HepG2 (cell line): Measurements from ENCODE around the gene S1PR2. TPM values are rescaled to one million over a fixed set of nuclear protein-coding genes. Genes with fewer than 3 reads are reported as not detected.

Experiments used
- DBP ChIP-seq: sonication (generic); formaldehyde crosslinking; IDR thresholded peaks from 2 replicates; pipeline ENCODE4 v1.4.0; 2020; ENCODE audit warnings: missing genetic modification reagents; ENCODE audit errors: not compliant biosample characterization
- GFI1 ChIP-seq: sonication (generic); formaldehyde crosslinking; IDR thresholded peaks from 2 replicates; pipeline ENCODE4 v1.5.0; 2020; ENCODE audit warnings: missing genetic modification reagents, mild to moderate bottlenecking, borderline replicate concordance
- HIC2 ChIP-seq: sonication (generic); formaldehyde crosslinking; IDR thresholded peaks from 2 replicates; pipeline ENCODE4 v1.9.0; 2022; ENCODE audit warnings: low read depth, missing genetic modification reagents
- HMGXB4 ChIP-seq, 2 experiments: sonication (generic) in 1 of 2; formaldehyde crosslinking in 1 of 2; IDR thresholded peaks; 2 replicates each; pipeline versions ENCODE4 v1.4.0 to v1.6.1; 2018 to 2020; ENCODE audit warnings: missing genetic modification reagents in 2 of 2, borderline replicate concordance in 1 of 2, low read depth in 1 of 2, mild to moderate bottlenecking in 1 of 2, missing biosample characterization in 1 of 2
- HNF1A ChIP-seq, 2 experiments: sonication (generic) in 1 of 2; formaldehyde crosslinking in 1 of 2; IDR thresholded peaks; 2 replicates each; pipeline versions ENCODE4 v1.4.0 to v1.6.1; 2016 to 2020; ENCODE audit warnings: borderline replicate concordance in 1 of 2, low read depth in 1 of 2, mild to moderate bottlenecking in 1 of 2, missing genetic modification reagents in 1 of 2
- KDM6A ChIP-seq: IDR thresholded peaks from 2 replicates; pipeline ENCODE4 v1.6.1; 2016; ENCODE audit warnings: low read depth
- LCORL ChIP-seq, 2 experiments: fragments of 450-650 bp in 1 of 2; sonication (generic) in 1 of 2; formaldehyde crosslinking in 1 of 2; IDR thresholded peaks; 2 replicates each; pipeline versions ENCODE4 v1.5.0 to v1.6.1; 2017 to 2020; ENCODE audit warnings: antibody characterized with exemption in 1 of 2, missing genetic modification reagents in 1 of 2
- MEIS1 ChIP-seq: sonication (generic); formaldehyde crosslinking; IDR thresholded peaks from 2 replicates; pipeline ENCODE4 v1.9.0; 2021; ENCODE audit warnings: mild to moderate bottlenecking, missing genetic modification reagents, moderate library complexity, borderline replicate concordance
- PPARG ChIP-seq: conservative IDR thresholded peaks from 2 replicates; pipeline ENCODE4 v1.6.1; 2016; ENCODE audit warnings: missing biosample characterization, missing genetic modification reagents
- SAP130 ChIP-seq: IDR thresholded peaks from 2 replicates; pipeline ENCODE4 v1.6.1; 2016; ENCODE audit warnings: low read depth
- SNAPC4 ChIP-seq: sonication (generic); formaldehyde crosslinking; IDR thresholded peaks from 2 replicates; pipeline ENCODE4 v1.4.0; 2020; ENCODE audit warnings: mild to moderate bottlenecking, missing genetic modification reagents
- TAF1 ChIP-seq: sonication (generic); formaldehyde crosslinking; IDR thresholded peaks from 2 replicates; pipeline ENCODE4 v1.4.0; 2020; ENCODE audit warnings: missing genetic modification reagents
- ZBTB3 ChIP-seq: sonication (generic); formaldehyde crosslinking; IDR thresholded peaks from 2 replicates; pipeline ENCODE4 v1.4.0; 2020; ENCODE audit warnings: low read depth, mild to moderate bottlenecking, moderate library complexity, missing genetic modification reagents, borderline replicate concordance
- polyA plus RNA-seq, 8 experiments: library from polyadenylated mRNA; depleted of rRNA in 3 of 8; stranded (reverse) in 7 of 8; unstranded in 1 of 8; fragments of >200 nt; fragmentation: Illumina TruSeq in 4 of 8; extraction: Trizol in 4 of 8; gene quantifications; 2 replicates each; pipeline versions ENCODE4 v1.2.1 to v1.2.3, GENCODE V29; 2011 to 2016; ENCODE audit warnings: low read depth in 4 of 8, missing spikeins in 1 of 8, mixed read lengths in 1 of 8; ENCODE audit not compliant: insufficient read depth in 1 of 8
- total RNA-seq, 5 experiments: library from RNA; depleted of rRNA; stranded (reverse); fragments of >200 nt; fragmentation: Illumina TruSeq; extraction: Trizol; gene quantifications; 2 replicates each; pipeline ENCODE4 v1.2.3, GENCODE V29; 2016; ENCODE audit warnings: low read depth in 1 of 5

Gene S1PR2
- total and polyA plus RNA-seq, 2 of the 13 experiments (the other 11 are each of a cell fraction or from before 2014, with no cell fraction given) = 0.91 to 1.3 TPM

- TF ChIP-seq SNAPC4 = no peak
- TF ChIP-seq TAF1 = no peak
- peak; percentile 91 for TF ChIP-seq SAP130
- no peak for TF ChIP-seq HNF1A (IDR thresholded peaks at IDR 0.05; ENCODE audit: low read depth)
- no peak for TF ChIP-seq HNF1A (CRISPR knock-in tag; IDR thresholded peaks at IDR 0.05; ENCODE audit: borderline replicate concordance)
- TF ChIP-seq MEIS1 (CRISPR knock-in tag) = peak; percentile 94
- TF ChIP-seq DBP (CRISPR knock-in tag) = no peak
- no peak for TF ChIP-seq KDM6A (CRISPR knock-in tag)
- no peak for TF ChIP-seq LCORL (IDR thresholded peaks at IDR 0.05)
- TF ChIP-seq LCORL (CRISPR knock-in tag; IDR thresholded peaks at IDR 0.05) = peak; percentile 27; the same call in 1 of the 2 replicates
- no peak for TF ChIP-seq ZBTB3 (CRISPR knock-in tag)
- TF ChIP-seq GFI1 (CRISPR knock-in tag) = peak; percentile 93
- TF ChIP-seq HMGXB4 (CRISPR knock-in tag; IDR thresholded peaks at IDR 0.05; ENCODE audit: borderline replicate concordance in 1 of 2, low read depth in 1 of 2) = no peak
- TF ChIP-seq PPARG (CRISPR knock-in tag) = peak; percentile 90
- no peak for TF ChIP-seq HIC2
Observed at GRCh38 chr19:10238172-10238783, 7.1 kb upstream of the S1PR2 start (continued).
